Measurements from ENCODE around the gene NRXN3. TPM values are rescaled to one million over a fixed set of nuclear protein-coding genes. Genes with fewer than 3 reads are reported as not detected.
A peak's percentile ranks its signal among the peaks of the same experiment; 100 is the strongest.

Gene NRXN3
- total RNA-seq, 1 donor from 2014 or later, result 5.9 TPM

DNA sequence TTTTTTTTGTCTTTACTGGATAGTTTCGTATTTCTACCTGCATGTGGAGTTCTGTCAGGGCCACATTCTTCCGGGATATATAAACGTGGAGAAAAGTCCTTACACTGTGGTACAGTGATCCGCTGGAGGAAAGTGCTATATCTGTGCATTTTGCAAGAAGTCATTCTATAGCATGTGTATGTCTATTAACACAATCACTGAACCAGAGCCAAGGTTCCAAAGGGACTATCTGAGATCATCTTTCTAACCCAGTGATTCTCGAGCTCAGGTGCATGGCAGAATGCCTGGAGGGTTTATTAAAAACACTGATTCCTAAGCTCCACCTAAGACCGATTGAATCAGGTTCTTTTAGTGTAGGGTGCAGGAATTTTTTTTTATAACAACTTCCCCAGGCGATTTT, 354.0 kb downstream of the NRXN3 start:
- H3K36me3 ChIP-seq, result no peaks in the 10 kb centered on the region
- TF ChIP-seq EZH2 (IDR thresholded peaks at IDR 0.05), result no peak
- TF ChIP-seq EZH2phosphoT487 (IDR thresholded peaks at IDR 0.05), result no peak
- TF ChIP-seq, protein P1, sequence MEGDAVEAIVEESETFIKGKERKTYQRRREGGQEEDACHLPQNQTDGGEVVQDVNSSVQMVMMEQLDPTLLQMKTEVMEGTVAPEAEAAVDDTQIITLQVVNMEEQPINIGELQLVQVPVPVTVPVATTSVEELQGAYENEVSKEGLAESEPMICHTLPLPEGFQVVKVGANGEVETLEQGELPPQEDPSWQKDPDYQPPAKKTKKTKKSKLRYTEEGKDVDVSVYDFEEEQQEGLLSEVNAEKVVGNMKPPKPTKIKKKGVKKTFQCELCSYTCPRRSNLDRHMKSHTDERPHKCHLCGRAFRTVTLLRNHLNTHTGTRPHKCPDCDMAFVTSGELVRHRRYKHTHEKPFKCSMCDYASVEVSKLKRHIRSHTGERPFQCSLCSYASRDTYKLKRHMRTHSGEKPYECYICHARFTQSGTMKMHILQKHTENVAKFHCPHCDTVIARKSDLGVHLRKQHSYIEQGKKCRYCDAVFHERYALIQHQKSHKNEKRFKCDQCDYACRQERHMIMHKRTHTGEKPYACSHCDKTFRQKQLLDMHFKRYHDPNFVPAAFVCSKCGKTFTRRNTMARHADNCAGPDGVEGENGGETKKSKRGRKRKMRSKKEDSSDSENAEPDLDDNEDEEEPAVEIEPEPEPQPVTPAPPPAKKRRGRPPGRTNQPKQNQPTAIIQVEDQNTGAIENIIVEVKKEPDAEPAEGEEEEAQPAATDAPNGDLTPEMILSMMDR (IDR thresholded peaks at IDR 0.05), result no peak
- no peak overlapping the region for H3K9ac ChIP-seq
- no peaks in the 10 kb centered on the region for H3K79me2 ChIP-seq (ENCODE audit: low read depth)
- no peaks in the 10 kb centered on the region for H3K27me3 ChIP-seq
- Mint-ChIP-seq H3K36me3 (no peaks in the 10 kb centered on the region), H3K27me3 (ENCODE audit: insufficient read depth, low read depth) (peaks cover 11% of the 10 kb centered on the region), H3K9me3 (no peaks in the 10 kb centered on the region), H3K4me1 (peaks cover 18% of the 10 kb centered on the region), H3K4me3 (no peak overlapping the region), H3K27ac (no peak overlapping the region)
- peaks cover 16% of the 10 kb centered on the region for H3K4me1 ChIP-seq
- no peak for DNase-seq (ENCODE audit: low spot score)
- H3K4me2 ChIP-seq, result no peak overlapping the region
- H3K4me3 ChIP-seq, result no peak overlapping the region
- no peak overlapping the region for H3K27ac ChIP-seq
- peaks cover 10% of the 10 kb centered on the region for H4K20me1 ChIP-seq (ENCODE audit: low read depth)
- no peaks in the 10 kb centered on the region for H3K9me3 ChIP-seq (ENCODE audit: low read depth)
- no peaks in the 10 kb centered on the region for H3F3A ChIP-seq (ENCODE audit: low read depth)
- no peak overlapping the region for H2AFZ ChIP-seq (replicated peaks)

DNA sequence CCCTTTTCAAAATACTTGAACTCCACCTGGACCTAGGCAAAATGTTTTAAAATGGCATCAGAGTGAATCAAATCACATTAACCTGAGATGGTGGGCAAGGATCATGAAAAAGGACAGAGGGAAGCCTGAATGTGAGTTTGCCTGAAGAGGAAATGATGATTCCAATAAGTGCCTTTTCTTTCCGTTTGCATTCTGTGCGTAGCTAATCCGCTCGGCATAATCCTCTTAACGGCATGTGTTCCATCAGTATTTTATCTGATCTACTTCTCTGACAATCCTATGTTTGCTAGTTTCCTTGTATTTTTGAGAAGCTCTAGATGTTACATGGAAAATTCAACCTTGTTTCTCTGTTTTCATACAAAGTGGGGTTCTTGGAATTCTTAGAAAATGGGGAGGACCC, 354.6 kb downstream of the NRXN3 start:
- H3K79me2 ChIP-seq (ENCODE audit: low read depth), result no peaks in the 10 kb centered on the region
- H3K4me1 Mint-ChIP-seq, result peaks cover 18% of the 10 kb centered on the region
- H4K20me1 ChIP-seq (ENCODE audit: low read depth), result peaks cover 10% of the 10 kb centered on the region
- H3K9me3 Mint-ChIP-seq, result no peaks in the 10 kb centered on the region
- TF ChIP-seq EZH2phosphoT487 (IDR thresholded peaks at IDR 0.05), result no peak
- no peak for TF ChIP-seq EZH2 (IDR thresholded peaks at IDR 0.05)
- TF ChIP-seq, protein P1 (IDR thresholded peaks at IDR 0.05), result no peak
- no peak overlapping the region for H3K27ac Mint-ChIP-seq
- no peaks in the 10 kb centered on the region for H3K36me3 ChIP-seq
- no peak overlapping the region for H3K4me3 ChIP-seq
- peaks cover 7% of the 10 kb centered on the region for H3K27me3 Mint-ChIP-seq (ENCODE audit: insufficient read depth, low read depth)
- no peaks in the 10 kb centered on the region for H3K9me3 ChIP-seq (ENCODE audit: low read depth)
- H3F3A ChIP-seq (ENCODE audit: low read depth), result no peaks in the 10 kb centered on the region
- peak; percentile 59 for DNase-seq (ENCODE audit: low spot score)
- no peak overlapping the region for H3K27ac ChIP-seq
- peak overlapping the region; percentile 15 for H3K4me2 ChIP-seq
- no peak overlapping the region for H3K9ac ChIP-seq
- H3K27me3 ChIP-seq, result no peaks in the 10 kb centered on the region
- H3K4me3 Mint-ChIP-seq, result no peak overlapping the region
- H2AFZ ChIP-seq (replicated peaks), result no peak overlapping the region
- H3K4me1 ChIP-seq, result peaks cover 16% of the 10 kb centered on the region
- no peaks in the 10 kb centered on the region for H3K36me3 Mint-ChIP-seq

DNA sequence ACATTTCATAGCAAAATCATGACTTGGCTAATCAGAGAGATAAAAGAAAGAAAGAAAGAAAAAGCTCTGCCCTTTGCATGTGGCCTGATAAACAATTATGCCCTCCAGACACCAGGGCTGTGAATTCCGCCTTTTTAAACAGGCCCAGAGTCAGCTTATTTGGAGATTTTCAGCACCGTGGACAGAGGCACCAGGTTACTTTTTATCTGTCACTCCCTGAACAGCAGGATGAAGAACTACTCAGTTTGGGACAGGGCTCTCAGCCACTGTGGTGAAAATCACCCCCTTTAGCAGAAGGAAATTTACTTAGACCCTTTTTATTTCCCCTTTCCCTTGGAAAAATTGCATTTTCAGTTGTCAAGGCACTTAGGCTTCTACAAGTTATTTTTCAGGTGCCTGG, 359.9 kb downstream of the NRXN3 start:
- Histone ChIP-seq H3K9me3 (ENCODE audit: low read depth) (no peaks in the 10 kb centered on the region), H3K4me2 (no peak overlapping the region), H3K79me2 (ENCODE audit: low read depth) (no peaks in the 10 kb centered on the region), H3K27ac (no peak overlapping the region), H3K4me1 (peaks cover 7% of the 10 kb centered on the region), H3F3A (ENCODE audit: low read depth) (no peaks in the 10 kb centered on the region), H4K20me1 (ENCODE audit: low read depth) (peaks cover 11% of the 10 kb centered on the region), H2AFZ (replicated peaks) (no peak overlapping the region), H3K4me3 (no peak overlapping the region), H3K9ac (no peak overlapping the region), H3K27me3 (no peaks in the 10 kb centered on the region), H3K36me3 (no peaks in the 10 kb centered on the region)
- H3K4me1 Mint-ChIP-seq, result peaks cover 8% of the 10 kb centered on the region
- DNase-seq (ENCODE audit: low spot score), result peak; percentile 88
- H3K9me3 Mint-ChIP-seq, result no peaks in the 10 kb centered on the region
- H3K27ac Mint-ChIP-seq, result no peak overlapping the region
- no peak for TF ChIP-seq EZH2phosphoT487 (IDR thresholded peaks at IDR 0.05)
- TF ChIP-seq, protein P1 (IDR thresholded peaks at IDR 0.05), result no peak
- H3K27me3 Mint-ChIP-seq (ENCODE audit: insufficient read depth, low read depth), result peaks cover 3% of the 10 kb centered on the region
- no peak overlapping the region for H3K4me3 Mint-ChIP-seq
- H3K36me3 Mint-ChIP-seq, result no peaks in the 10 kb centered on the region
